Colon (tissue), 2 donors: Measurements from ENCODE around the gene HIBCH.
"Not testable (repeated sequence)": the region's sequence is repeated elsewhere in the genome, so short reads cannot be mapped to it uniquely, and the experiment has no call there.

Experiments used
- FAIRE-seq: peaks from 2 replicates; lab custom pipeline; 2012; peaks lifted over from hg19 to GRCh38; lab: Jason Lieb, UNC
- donor health status: control.
- donor health status: control.

Gene HIBCH

DNA sequence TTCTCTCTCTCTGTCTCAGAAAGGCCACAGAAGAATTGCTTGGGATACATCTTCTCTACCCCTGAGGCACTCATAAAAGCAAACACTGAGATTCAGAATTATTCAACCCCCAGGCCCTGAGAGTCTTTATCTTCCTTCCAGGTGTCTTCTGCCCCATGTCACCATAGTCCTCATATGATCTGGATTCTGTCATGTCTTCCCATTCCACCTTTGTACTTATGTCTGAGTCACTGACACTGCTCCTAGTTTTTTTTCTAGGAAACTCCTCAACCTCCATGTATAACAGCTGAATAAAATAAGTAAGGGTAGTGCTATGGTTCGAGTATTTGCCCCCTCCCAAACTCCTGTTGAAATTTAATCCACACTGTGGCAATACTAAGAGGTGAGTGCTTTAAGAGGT lies 11.6 kb downstream of the HIBCH start:
- no peak for FAIRE-seq

- FAIRE-seq = peak; percentile 53
These were observed 15.2 kb downstream of the HIBCH start for GRCh38 chr2:190304404-190304803.

DNA sequence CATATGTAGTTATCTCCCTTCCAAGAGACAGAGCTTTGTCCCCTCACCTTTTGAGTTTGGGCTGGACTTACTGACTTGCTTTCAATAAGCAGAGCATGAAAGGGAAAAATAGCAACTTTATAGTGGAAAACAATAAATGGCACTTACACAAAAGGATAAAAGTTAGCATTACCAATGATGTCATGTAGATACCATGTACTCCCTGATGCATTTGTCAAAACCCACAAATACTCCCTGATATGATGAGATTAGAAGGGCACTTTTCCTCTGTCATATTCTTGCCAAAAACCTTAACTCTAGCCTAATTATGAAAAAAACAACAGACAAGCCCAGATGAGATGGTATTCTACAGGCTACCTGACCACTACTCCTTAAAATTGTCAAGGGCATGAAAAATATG lies 16.0 kb downstream of the HIBCH start:
- no peak for FAIRE-seq

- FAIRE-seq = no peak
These were observed 17.6 kb downstream of the HIBCH start for GRCh38 chr2:190302052-190302451.

DNA sequence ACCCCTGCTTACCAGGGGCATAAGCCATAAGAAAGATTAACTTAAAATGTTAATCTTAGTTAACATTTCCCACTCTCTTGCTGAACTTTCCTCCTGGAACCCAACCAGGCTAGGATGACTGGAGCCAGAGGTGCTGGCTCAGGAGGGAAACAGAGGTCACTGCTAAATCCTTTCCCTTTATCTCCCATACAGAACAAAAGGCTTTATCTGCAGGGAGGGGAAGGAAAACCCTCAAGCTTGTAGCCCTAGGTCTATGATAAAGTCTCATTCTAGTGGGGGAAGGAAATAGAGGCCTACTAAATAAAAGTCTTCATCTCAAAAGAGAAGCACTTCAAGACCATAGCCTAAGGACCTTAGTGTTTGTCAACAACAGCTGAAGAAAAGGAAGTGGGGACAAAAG lies 18.6 kb downstream of the HIBCH start:
- FAIRE-seq = no peak

- not testable (repeated sequence) for FAIRE-seq
These were observed 21.7 kb downstream of the HIBCH start for GRCh38 chr2:190297880-190298279.

DNA sequence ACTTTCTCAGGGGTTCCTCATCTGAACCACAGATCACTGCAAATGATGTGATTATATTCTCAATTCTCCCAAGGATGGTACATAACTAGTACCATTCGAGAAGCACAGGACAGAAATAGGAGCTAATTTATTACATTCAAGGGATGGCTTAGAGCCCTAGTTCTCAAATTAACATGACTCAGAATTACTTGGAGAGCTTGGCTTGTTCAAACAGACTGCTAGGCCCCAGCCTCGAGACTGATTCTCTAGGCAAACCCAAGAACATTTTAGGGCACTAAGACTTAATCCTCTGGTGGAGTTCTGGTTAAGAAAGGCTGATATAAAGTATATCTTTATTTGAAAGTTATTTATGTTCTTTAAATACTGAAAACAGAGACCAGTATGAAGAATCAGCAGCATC lies 35.8 kb downstream of the HIBCH start:
- FAIRE-seq = no peak

- FAIRE-seq = no peak
These were observed 38.9 kb downstream of the HIBCH start for GRCh38 chr2:190280565-190281350.

DNA sequence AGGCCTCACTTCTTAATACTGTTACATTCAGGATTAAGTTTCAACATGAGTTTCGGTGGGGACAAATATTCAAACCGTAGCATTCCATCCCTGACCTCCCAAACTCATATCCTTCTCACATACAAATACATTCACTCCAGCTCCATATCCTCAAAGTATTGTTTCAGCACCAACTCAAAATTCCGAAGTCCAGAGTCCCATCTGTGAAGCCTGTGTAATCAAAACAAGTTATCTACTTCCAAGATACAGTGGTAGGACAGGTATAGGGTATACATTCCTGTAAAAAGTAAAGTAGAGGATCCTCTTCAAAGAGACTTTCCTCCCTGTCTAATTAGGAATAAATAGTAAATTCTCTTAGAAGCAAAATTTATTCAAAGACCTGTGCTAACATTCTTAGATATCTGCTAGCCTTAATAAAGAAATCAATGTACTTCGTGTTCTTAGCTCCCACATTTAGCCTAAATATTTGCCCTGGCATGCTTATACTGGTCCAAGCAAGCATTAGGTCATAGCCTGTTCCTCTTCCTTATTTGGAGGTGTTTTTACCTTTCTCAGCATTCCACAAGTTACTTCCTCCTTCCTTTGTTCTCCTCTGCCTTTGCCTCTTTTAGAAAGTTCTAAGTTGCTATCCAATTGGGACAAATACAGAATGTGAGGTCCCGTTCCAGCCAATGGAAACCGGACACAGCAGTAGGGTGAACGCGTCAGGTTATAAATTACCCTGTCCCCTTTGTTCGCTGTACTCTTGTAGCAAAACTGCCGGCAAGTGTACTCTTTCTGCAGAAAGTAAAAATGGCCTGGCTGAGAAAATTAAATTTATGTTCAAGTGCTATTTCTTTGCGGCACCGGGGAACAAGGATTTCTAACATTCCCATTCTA lies 40.1 kb downstream of the HIBCH start:
- FAIRE-seq = not testable (repeated sequence)

DNA sequence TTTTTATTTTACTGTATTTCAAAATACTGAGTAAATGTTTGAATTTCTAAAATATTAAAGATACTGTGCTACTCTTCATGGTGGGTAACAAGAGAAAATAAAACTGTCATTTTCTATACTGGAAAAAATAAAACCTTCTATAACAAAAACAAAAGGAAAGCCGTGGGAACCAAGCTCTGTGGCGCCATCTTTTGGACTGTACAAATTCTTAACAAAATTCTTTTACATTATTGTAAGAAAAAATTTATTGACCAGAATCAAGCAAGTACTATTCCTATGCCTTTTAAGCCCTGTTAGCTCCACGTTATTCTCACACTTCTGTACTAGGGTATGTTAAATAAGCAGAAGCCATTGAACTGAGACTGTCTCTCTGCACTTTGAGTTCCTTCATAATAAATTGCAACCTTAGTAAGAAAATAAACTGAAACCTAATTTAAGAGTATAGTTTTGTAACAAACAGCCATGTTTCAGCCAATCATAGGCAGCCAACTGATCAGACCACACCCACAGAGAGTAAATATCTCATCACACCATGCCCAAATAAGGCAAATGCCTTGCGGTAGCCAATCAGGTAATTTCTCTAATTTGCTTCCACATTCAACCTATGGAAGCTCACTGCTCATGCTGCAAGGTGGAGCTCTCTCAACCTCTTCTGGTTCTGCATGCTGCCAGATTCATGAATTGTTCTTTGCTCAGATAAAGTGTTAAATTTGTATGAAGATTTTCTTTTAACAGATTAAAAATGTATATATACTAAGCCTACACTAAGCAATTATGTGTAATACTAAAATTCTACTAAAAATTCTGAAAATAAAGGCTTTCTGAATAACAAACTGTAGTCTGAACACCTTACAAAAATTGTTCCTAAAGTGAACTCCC lies 42.2 kb downstream of the HIBCH start:
- peak; percentile 14 for FAIRE-seq

DNA sequence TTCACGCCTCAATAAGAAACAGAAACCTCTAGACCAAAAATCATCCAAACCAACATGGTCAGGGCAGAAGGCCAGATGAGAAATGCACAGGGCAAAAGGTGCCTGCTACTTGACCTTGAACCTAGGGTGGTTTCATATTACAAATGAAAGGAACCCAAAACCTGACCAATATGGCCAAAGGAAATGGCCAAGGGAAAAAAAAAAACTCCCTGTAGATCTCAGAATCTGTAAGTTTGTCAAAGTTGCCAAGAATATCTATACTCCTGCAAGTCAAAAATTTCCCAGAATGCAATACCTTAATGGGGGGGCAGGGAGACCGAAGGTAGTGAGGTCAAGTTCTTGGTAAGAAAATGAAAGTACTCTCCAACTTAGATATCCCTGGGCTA lies 47.2 kb downstream of the HIBCH start:
- FAIRE-seq = no peak

GRCh38 chr2:190271783-190272456 lies 47.7 kb downstream of the HIBCH start:
- FAIRE-seq = no peak

DNA sequence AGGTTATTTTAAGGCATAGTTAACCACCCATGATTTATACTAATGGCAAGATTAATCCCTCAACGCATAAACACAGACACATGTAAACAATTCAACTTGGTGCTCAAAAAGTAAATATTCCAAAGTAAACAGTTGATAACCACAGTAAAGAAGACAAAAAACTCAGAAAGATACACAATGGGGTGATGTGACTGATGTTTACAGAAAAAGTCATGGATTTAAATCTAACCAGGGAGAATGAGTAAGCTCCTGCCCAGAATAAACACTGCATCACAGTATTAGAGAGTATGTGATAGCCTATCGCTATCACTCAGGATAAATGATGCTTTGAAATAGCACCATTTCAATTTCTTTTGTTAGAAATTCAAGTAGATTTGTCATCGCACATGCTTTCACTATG lies 49.3 kb downstream of the HIBCH start:
- peak; percentile 10 for FAIRE-seq

DNA sequence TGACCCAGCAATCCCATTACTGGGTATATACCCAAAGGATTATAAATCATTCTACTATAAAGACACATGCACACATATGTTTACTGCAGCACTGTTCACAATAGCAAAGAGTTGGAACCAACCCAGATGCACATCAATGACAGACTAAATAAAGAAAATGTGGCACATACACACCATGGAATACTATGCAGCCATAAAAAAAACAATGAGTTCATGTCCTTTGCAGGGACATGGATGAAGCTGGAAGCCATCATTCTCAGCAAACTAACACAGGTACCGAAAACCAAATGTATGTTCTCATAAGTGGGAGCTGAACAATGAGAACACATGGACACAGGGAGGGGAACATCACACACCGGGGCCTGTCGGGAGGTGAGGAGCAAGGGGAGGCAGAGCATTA lies 49.9 kb downstream of the HIBCH start:
- not testable (repeated sequence) for FAIRE-seq

GRCh38 chr2:190267302-190267701 lies 52.3 kb downstream of the HIBCH start:
- FAIRE-seq = no peak

DNA sequence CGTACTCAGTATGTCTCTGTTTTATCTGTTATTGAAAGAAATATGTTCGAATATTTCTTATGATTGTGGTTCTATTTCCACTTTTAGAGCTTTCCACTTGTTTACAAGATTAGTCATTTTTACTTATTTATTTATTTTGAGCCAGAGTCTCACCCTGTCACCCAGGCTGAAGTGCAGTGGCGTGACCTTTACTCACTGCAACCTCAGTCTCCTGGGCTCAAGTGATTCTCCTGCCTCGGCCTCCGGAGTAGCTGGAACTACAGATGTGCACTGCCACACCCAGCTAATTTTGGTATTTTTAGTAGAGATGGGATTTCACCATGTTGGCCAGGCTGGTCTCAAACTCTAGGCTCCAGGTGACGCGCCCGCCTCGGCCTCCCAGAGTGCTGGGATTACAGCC lies 53.3 kb downstream of the HIBCH start:
- no peak for FAIRE-seq

GRCh38 chr2:190261851-190262250 lies 57.8 kb downstream of the HIBCH start:
- no peak for FAIRE-seq

- no peak for FAIRE-seq
These were observed 63.5 kb downstream of the HIBCH start for GRCh38 chr2:190256087-190256486.

DNA sequence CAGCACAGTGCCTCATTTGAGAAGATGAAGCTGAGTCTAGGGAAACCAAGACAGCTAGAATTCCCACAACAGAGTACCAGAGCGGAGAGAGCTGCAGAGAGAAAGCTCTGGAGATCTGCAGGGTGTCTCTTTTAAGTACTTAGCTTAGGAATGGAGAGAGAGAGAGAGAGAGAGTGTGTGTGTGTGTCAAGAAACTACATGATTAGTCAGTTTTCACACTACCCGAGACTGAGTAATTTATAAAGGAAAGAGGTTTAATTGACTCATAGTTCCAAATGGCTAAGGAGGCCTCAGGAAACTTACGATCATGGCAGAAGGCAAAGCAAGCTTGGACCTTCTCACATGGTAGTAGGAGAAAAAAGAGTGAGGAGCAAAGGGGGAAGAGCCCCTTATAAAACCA lies 64.0 kb downstream of the HIBCH start:
- FAIRE-seq = no peak

GRCh38 chr2:190254063-190254850 lies 65.4 kb downstream of the HIBCH start:
- no peak for FAIRE-seq

GRCh38 chr2:190250421-190250820 lies 69.2 kb downstream of the HIBCH start:
- FAIRE-seq = no peak
